Sigmoid colon (tissue), 7 donors: ENCODE data around the gene SLC2A4. TPM values are rescaled to one million over a fixed set of nuclear protein-coding genes. Genes with fewer than 3 reads are reported as not detected.

Experiments used
- DNase-seq: peaks from one replicate; pipeline ENCODE4 v3.0.0-alpha.2; 2019
- H3K27ac ChIP-seq, 4 donors: fragments of 200-600 bp; sonication (generic); one replicate each; pipeline ENCODE4 v1.5.1; 2016 to 2019; ENCODE audit warnings: mild to moderate bottlenecking in 1 of 4
- H3K27me3 ChIP-seq, 3 donors: fragments of 200-600 bp; sonication (generic); one replicate each; pipeline ENCODE4 v1.5.1; 2019; ENCODE audit warnings: mild to moderate bottlenecking in 1 of 3
- H3K36me3 ChIP-seq, 4 donors: fragments of 200-600 bp; sonication (generic); one replicate each; pipeline ENCODE4 v1.5.1; 2016 to 2019
- H3K4me1 ChIP-seq, 4 donors: fragments of 200-600 bp; sonication (generic); one replicate each; pipeline ENCODE4 v1.5.1; 2017 to 2019
- H3K4me3 ChIP-seq, 4 donors: fragments of 200-600 bp; sonication (generic); one replicate each; pipeline ENCODE4 v1.5.1; 2017 to 2019; ENCODE audit warnings: mild to moderate bottlenecking in 2 of 4, moderate library complexity in 1 of 4
- H3K9me3 ChIP-seq, 4 donors: fragments of 200-600 bp in 3 of 4; sonication (generic) in 3 of 4; one replicate each; pipeline versions ENCODE4 v1.5.1 to v1.6.1; 2013 to 2019
- EP300 ChIP-seq, 4 donors: sonication (generic); formaldehyde crosslinking; IDR thresholded peaks; one replicate each; pipeline ENCODE4 v1.6.1; 2017; ENCODE audit warnings: antibody characterized with exemption in 4 of 4
- POLR2A ChIP-seq, 2 donors: fragments of 450-650 bp; IDR thresholded peaks; one replicate each; pipeline ENCODE4 v1.6.1; 2016; ENCODE audit warnings: antibody characterized with exemption in 2 of 2, mild to moderate bottlenecking in 2 of 2, moderate library complexity in 2 of 2
- POLR2AphosphoS5 ChIP-seq, 4 donors: sonication (generic); formaldehyde crosslinking; IDR thresholded peaks; one replicate each; pipeline ENCODE4 v1.6.1; 2017; ENCODE audit warnings: antibody characterized with exemption in 4 of 4
- WGBS, 2 donors: extraction: QIAGEN DNeasy Blood & Tissue Kit; methylation state at CpG; one replicate each; pipeline ENCODE4 v1.1.7; 2013; 5-methylcytosine and 5-hydroxymethylcytosine counted together
- intact Hi-C: fragments of 100-400 bp; cut with DNase I; formaldehyde crosslinking; loops from one replicate; pipeline ENCODE4 v1.15.1; 2023
- polyA plus RNA-seq, 3 donors: library from polyadenylated mRNA; stranded (reverse); fragments of 200-250 nt; gene quantifications; one replicate each; pipeline ENCODE4 v1.2.3, GENCODE V29; 2013
- total RNA-seq, 4 donors: library from RNA; depleted of rRNA; stranded (reverse); fragments of >200 nt; gene quantifications; one replicate each; pipeline ENCODE4 v1.1.0, GENCODE V29; 2016
- TF ChIP-seq, protein P1 (sequence below), 4 experiments: fragments of 450-650 bp in 3 of 4; fragments of 200-600 bp in 1 of 4; IDR thresholded peaks; one replicate each; pipeline ENCODE4 v1.5.1; 2016 to 2019; ENCODE audit warnings: antibody characterized with exemption in 4 of 4, mild to moderate bottlenecking in 3 of 4, moderate library complexity in 2 of 4
- donor health status: healthy with polysubstance abuse.
- donor health status: Bipolar disorder and iron deficiency.
- donor health status: healthy.

SLC2A4 gene
- total and polyA plus RNA-seq, 7 donors, result 0.60 to 127 (median 72.9) TPM

GRCh38 chr17:7289256-7290032 lies 7.9 kb downstream of the SLC2A4 start:
- H3K27me3 ChIP-seq, result peaks cover 8 to 26% (median 12%) of the 10 kb centered on the region in 3 donors
- intact Hi-C loops, result no loop called here
- H3K4me3 ChIP-seq, result no peak overlapping the region
- H3K4me1 ChIP-seq, result peaks cover 0 to 68% (median 61%) of the 10 kb centered on the region in 4 donors
- peaks cover 21 to 26% (median 23%) of the 10 kb centered on the region in 4 donors for H3K36me3 ChIP-seq
- H3K27ac ChIP-seq, result peak overlapping the region; percentile 32 to 97 (median 57)
- H3K9me3 ChIP-seq, result no peaks in the 10 kb centered on the region
- TF ChIP-seq EP300 (IDR thresholded peaks at IDR 0.05), result no peak
- TF ChIP-seq POLR2AphosphoS5 (IDR thresholded peaks at IDR 0.05), result peak in 1 of 4 donors; percentile 52
- TF ChIP-seq, protein P1, sequence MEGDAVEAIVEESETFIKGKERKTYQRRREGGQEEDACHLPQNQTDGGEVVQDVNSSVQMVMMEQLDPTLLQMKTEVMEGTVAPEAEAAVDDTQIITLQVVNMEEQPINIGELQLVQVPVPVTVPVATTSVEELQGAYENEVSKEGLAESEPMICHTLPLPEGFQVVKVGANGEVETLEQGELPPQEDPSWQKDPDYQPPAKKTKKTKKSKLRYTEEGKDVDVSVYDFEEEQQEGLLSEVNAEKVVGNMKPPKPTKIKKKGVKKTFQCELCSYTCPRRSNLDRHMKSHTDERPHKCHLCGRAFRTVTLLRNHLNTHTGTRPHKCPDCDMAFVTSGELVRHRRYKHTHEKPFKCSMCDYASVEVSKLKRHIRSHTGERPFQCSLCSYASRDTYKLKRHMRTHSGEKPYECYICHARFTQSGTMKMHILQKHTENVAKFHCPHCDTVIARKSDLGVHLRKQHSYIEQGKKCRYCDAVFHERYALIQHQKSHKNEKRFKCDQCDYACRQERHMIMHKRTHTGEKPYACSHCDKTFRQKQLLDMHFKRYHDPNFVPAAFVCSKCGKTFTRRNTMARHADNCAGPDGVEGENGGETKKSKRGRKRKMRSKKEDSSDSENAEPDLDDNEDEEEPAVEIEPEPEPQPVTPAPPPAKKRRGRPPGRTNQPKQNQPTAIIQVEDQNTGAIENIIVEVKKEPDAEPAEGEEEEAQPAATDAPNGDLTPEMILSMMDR (IDR thresholded peaks at IDR 0.05), result no peak
- no peak for TF ChIP-seq POLR2A (IDR thresholded peaks at IDR 0.05)
- 85 to 91% methylated on average over 18 of the region's 18 CpGs for WGBS, 2 donors
- DNase-seq, result no peak

- peak overlapping the region; percentile 32 to 97 (median 57) for H3K27ac ChIP-seq
- no peaks in the 10 kb centered on the region for H3K9me3 ChIP-seq
- WGBS, 2 donors, result 94 to 95% methylated on average over 19 of the region's 19 CpGs
- no peak for DNase-seq
- peak in 1 of 4 donors; percentile 9 for TF ChIP-seq POLR2AphosphoS5 (IDR thresholded peaks at IDR 0.05)
- TF ChIP-seq, protein P1 (IDR thresholded peaks at IDR 0.05), result no peak
- peaks cover 0 to 68% (median 61%) of the 10 kb centered on the region in 4 donors for H3K4me1 ChIP-seq
- H3K27me3 ChIP-seq, result peaks cover 11 to 34% (median 18%) of the 10 kb centered on the region in 3 donors
- no peak overlapping the region for H3K4me3 ChIP-seq
- peaks cover 14 to 18% (median 16%) of the 10 kb centered on the region in 4 donors for H3K36me3 ChIP-seq
- intact Hi-C loops, result no loop called here
Measured at GRCh38 chr17:7290166-7290565, 8.6 kb downstream of the SLC2A4 start.

GRCh38 chr17:7290685-7291084 lies 9.2 kb downstream of the SLC2A4 start:
- H3K9me3 ChIP-seq, result no peaks in the 10 kb centered on the region
- H3K4me1 ChIP-seq, result peaks cover 0 to 68% (median 61%) of the 10 kb centered on the region in 4 donors
- DNase-seq, result no peak
- WGBS, 2 donors, result 73 to 80% methylated on average over 11 of the region's 11 CpGs
- peaks cover 11 to 38% (median 18%) of the 10 kb centered on the region in 3 donors for H3K27me3 ChIP-seq
- TF ChIP-seq, protein P1 (IDR thresholded peaks at IDR 0.05), result no peak
- peak in 2 of 4 donors; percentile 66 to 75 for TF ChIP-seq POLR2AphosphoS5 (IDR thresholded peaks at IDR 0.05)
- H3K4me3 ChIP-seq, result no peak overlapping the region
- peaks cover 9 to 13% (median 11%) of the 10 kb centered on the region in 4 donors for H3K36me3 ChIP-seq
- intact Hi-C loops, result no loop called here
- peak overlapping the region; percentile 32 to 97 (median 57) for H3K27ac ChIP-seq

DNA sequence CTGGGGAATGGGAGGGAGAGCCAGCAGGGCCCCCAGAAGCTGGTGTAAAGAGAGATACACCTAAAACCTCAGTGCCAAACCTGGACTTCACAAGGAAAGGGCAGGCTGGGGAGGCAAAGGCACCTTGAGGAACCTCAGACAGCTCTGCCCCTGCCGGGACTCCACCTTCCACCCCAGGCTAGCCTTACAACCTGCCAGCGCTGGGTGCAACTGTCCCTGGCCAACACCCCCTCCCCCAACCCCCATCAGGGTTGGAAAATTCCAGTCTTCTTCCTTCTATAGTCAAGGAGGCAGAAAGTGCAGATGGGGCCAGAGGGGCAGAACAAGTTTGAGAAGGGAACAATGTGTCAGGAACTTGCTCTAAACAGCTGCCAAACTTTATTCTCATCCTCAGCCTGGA lies 10.7 kb downstream of the SLC2A4 start:
- Histone ChIP-seq H3K36me3 (peaks cover 0 to 2% (median 0%) of the 10 kb centered on the region in 4 donors), H3K4me1 (peaks cover 0 to 69% (median 62%) of the 10 kb centered on the region in 4 donors), H3K27me3 (peaks cover 11 to 38% (median 18%) of the 10 kb centered on the region in 3 donors), H3K4me3 (no peak overlapping the region), H3K9me3 (no peaks in the 10 kb centered on the region), H3K27ac (peak overlapping the region; percentile 67 to 80 (median 77))
- WGBS, 2 donors, result 60 to 71% methylated on average over 2 of the region's 2 CpGs
- TF ChIP-seq POLR2A (IDR thresholded peaks at IDR 0.05) (no peak), POLR2AphosphoS5 (IDR thresholded peaks at IDR 0.05) (peak in 3 of 4 donors; percentile 1 to 27 (median 12)), EP300 (IDR thresholded peaks at IDR 0.05) (no peak)
- TF ChIP-seq, protein P1 (IDR thresholded peaks at IDR 0.05), result no peak
- DNase-seq, result no peak
- intact Hi-C loops, result no loop called here
